ENCODE data around the gene AUNIP. TPM values are rescaled to one million over a fixed set of nuclear protein-coding genes. Genes with fewer than 3 reads are reported as not detected.
A peak's percentile ranks its signal among the peaks of the same experiment; 100 is the strongest.

AUNIP gene
- total RNA-seq, 4 donors from 2014 or later, result 0.26 to 0.89 (median 0.49) TPM; not detected in 1

- 7% methylated on average over 12 of the region's 12 CpGs for WGBS
- Histone ChIP-seq H3K36me3 (no peaks in the 10 kb centered on the region), H3K4me1 (peaks cover 48% of the 10 kb centered on the region), H3K9me3 (no peaks in the 10 kb centered on the region), H3K27ac (no peak overlapping the region), H3K27me3 (no peaks in the 10 kb centered on the region), H3K4me3 (no peak overlapping the region)
- DNase-seq (ENCODE audit: low spot score in 2 of 2), result peak; percentile 95
- TF ChIP-seq POLR2A (IDR thresholded peaks at IDR 0.05) (no peak), CTCF (IDR thresholded peaks at IDR 0.05) (peak; percentile 96 to 99), POLR2AphosphoS5 (IDR thresholded peaks at IDR 0.05) (peak in 2 of 3 donors; percentile 19 to 52), EP300 (IDR thresholded peaks at IDR 0.05) (no peak)
These were observed 36.2 kb upstream of the AUNIP start for GRCh38 chr1:25895365-25895990.

GRCh38 chr1:25893116-25893515 is 33.9 kb upstream of the AUNIP start:
- Histone ChIP-seq H3K27me3 (no peaks in the 10 kb centered on the region), H3K4me1 (peaks cover 45% of the 10 kb centered on the region), H3K36me3 (no peaks in the 10 kb centered on the region), H3K9me3 (no peaks in the 10 kb centered on the region), H3K27ac (no peak overlapping the region), H3K4me3 (no peak overlapping the region)
- no peak for DNase-seq (ENCODE audit: low spot score in 2 of 2)
- TF ChIP-seq POLR2AphosphoS5 (IDR thresholded peaks at IDR 0.05), result no peak
- no peak for TF ChIP-seq CTCF (IDR thresholded peaks at IDR 0.05)
- TF ChIP-seq EP300 (IDR thresholded peaks at IDR 0.05), result no peak
- TF ChIP-seq POLR2A (IDR thresholded peaks at IDR 0.05), result no peak
- WGBS, result 81% methylated on average over 4 of the region's 4 CpGs

- Histone ChIP-seq H3K27me3 (no peaks in the 10 kb centered on the region), H3K4me1 (peaks cover 45% of the 10 kb centered on the region), H3K36me3 (no peaks in the 10 kb centered on the region), H3K4me3 (no peak overlapping the region), H3K27ac (peak overlapping the region; percentile 23), H3K9me3 (no peaks in the 10 kb centered on the region)
- DNase-seq (ENCODE audit: low spot score in 2 of 2), result no peak
- TF ChIP-seq POLR2AphosphoS5 (IDR thresholded peaks at IDR 0.05), result no peak
- no peak for TF ChIP-seq EP300 (IDR thresholded peaks at IDR 0.05)
- no peak for TF ChIP-seq POLR2A (IDR thresholded peaks at IDR 0.05)
- no peak for TF ChIP-seq CTCF (IDR thresholded peaks at IDR 0.05)
- 90% methylated on average over 5 of the region's 5 CpGs for WGBS
These were observed 32.3 kb upstream of the AUNIP start for GRCh38 chr1:25891606-25892005.

GRCh38 chr1:25890239-25891034 is 31.2 kb upstream of the AUNIP start:
- Histone ChIP-seq H3K9me3 (no peaks in the 10 kb centered on the region), H3K27me3 (no peaks in the 10 kb centered on the region), H3K4me1 (peaks cover 35% of the 10 kb centered on the region), H3K27ac (peak overlapping the region; percentile 42), H3K4me3 (no peak overlapping the region), H3K36me3 (no peaks in the 10 kb centered on the region)
- TF ChIP-seq POLR2AphosphoS5 (IDR thresholded peaks at IDR 0.05) (no peak), CTCF (IDR thresholded peaks at IDR 0.05) (no peak), EP300 (IDR thresholded peaks at IDR 0.05) (no peak), POLR2A (IDR thresholded peaks at IDR 0.05) (no peak)
- WGBS, result 59% methylated on average over 10 of the region's 10 CpGs
- no peak for DNase-seq (ENCODE audit: low spot score in 2 of 2)

GRCh38 chr1:25889470-25889869 is 30.2 kb upstream of the AUNIP start:
- WGBS, result 85% methylated on average over 3 of the region's 3 CpGs
- Histone ChIP-seq H3K9me3 (no peaks in the 10 kb centered on the region), H3K27me3 (no peaks in the 10 kb centered on the region), H3K36me3 (no peaks in the 10 kb centered on the region), H3K4me1 (peaks cover 32% of the 10 kb centered on the region), H3K27ac (peak overlapping the region; percentile 42), H3K4me3 (no peak overlapping the region)
- TF ChIP-seq CTCF (IDR thresholded peaks at IDR 0.05) (no peak), POLR2A (IDR thresholded peaks at IDR 0.05) (no peak), EP300 (IDR thresholded peaks at IDR 0.05) (no peak), POLR2AphosphoS5 (IDR thresholded peaks at IDR 0.05) (no peak)
- no peak for DNase-seq (ENCODE audit: low spot score in 2 of 2)
